ENCODE measurements around the gene ARFGEF3.

- TF ChIP-seq CTCF (IDR thresholded peaks at IDR 0.05; ENCODE audit: insufficient read depth, low read depth, low read length) (no peak), EZH2 (IDR thresholded peaks at IDR 0.05; ENCODE audit: insufficient read depth, low read length) (no peak)
Measured at GRCh38 chr6:138339024-138339423, 177.3 kb downstream of the ARFGEF3 start.

Measured in astrocyte (in vitro differentiated cells and primary cell).